Caco-2 (cell line): ENCODE data around the gene PPP2R3B. TPM values are rescaled to one million over a fixed set of nuclear protein-coding genes. Genes with fewer than 3 reads are reported as not detected.

Source experiments
- BruUV-seq: library from RNA; stranded (reverse); fragments of 400-500 nt; replicated peaks from 2 replicates; lab custom pipeline; 2021; lab: Mats Ljungman, UMichigan
- CTCF ChIA-PET: fragments of 300-600 bp; sonication (Branson Sonifier 250); formaldehyde crosslinking; loops from one replicate; lab custom pipeline; 2022; ENCODE audit warnings: antibody characterized with exemption; lab: Charles Lee
- POLR2A ChIA-PET: fragments of 300-600 bp; sonication (Branson Sonifier 250); formaldehyde crosslinking; loops from one replicate; lab custom pipeline; 2022; ENCODE audit warnings: antibody characterized with exemption; lab: Charles Lee
- DNase-seq, 2 experiments: peaks; one replicate each; pipeline versions ENCODE4 v3.0.0 to v3.0.0-alpha.2; 2020 to 2022
- H3K27me3 ChIP-seq: replicated peaks from 2 replicates; pipeline ENCODE4 v1.6.0; 2011; ENCODE audit warnings: low read length; ENCODE audit not compliant: control insufficient read depth, insufficient read depth
- H3K36me3 ChIP-seq: 2 replicates; pipeline ENCODE4 v1.5.1; 2011; ENCODE audit warnings: low read length; ENCODE audit not compliant: control insufficient read depth, insufficient read depth
- H3K4me1 ChIP-seq: fragments of 250-450 bp; sonication (Bioruptor Pico); 2 replicates; pipeline ENCODE4 v1.5.1; 2020; ENCODE audit warnings: mild to moderate bottlenecking
- H3K4me3 ChIP-seq: 2 replicates; pipeline ENCODE4 v1.5.1; 2011; ENCODE audit warnings: low read depth, mild to moderate bottlenecking, control low read depth, low read length
- H3K9me3 ChIP-seq: fragments of 250-450 bp; sonication (Bioruptor Pico); 2 replicates; pipeline ENCODE4 v1.5.1; 2020; ENCODE audit warnings: mild to moderate bottlenecking, moderate library complexity
- H3K27ac Mint-ChIP-seq: one replicate; pipeline ENCODE4 v1.8.0; 2022; ENCODE audit warnings: mixed read lengths; ENCODE audit not compliant: unreplicated experiment
- H3K27me3 Mint-ChIP-seq: one replicate; pipeline ENCODE4 v1.8.0; 2022; ENCODE audit warnings: mixed read lengths; ENCODE audit not compliant: insufficient read depth, unreplicated experiment
- H3K36me3 Mint-ChIP-seq: one replicate; pipeline ENCODE4 v1.8.0; 2022; ENCODE audit warnings: mild to moderate bottlenecking, mixed read lengths; ENCODE audit not compliant: insufficient read depth, unreplicated experiment
- H3K4me1 Mint-ChIP-seq: one replicate; pipeline ENCODE4 v1.8.0; 2022; ENCODE audit warnings: low read depth, mixed read lengths; ENCODE audit not compliant: unreplicated experiment
- H3K4me3 Mint-ChIP-seq: one replicate; pipeline ENCODE4 v1.8.0; 2022; ENCODE audit warnings: mild to moderate bottlenecking, moderate library complexity, mixed read lengths; ENCODE audit not compliant: unreplicated experiment
- H3K9me3 Mint-ChIP-seq: one replicate; pipeline ENCODE4 v1.8.0; 2022; ENCODE audit warnings: mixed read lengths; ENCODE audit not compliant: unreplicated experiment
- CTCF ChIP-seq, 2 experiments: fragments of 200-600 bp in 1 of 2; IDR thresholded peaks; 1 replicate in 1 of 2; 2 replicates in 1 of 2; pipeline versions ENCODE4 v1.5.1 to v1.8.0; 2011 to 2022; ENCODE audit warnings: antibody characterized with exemption in 1 of 2, control low read depth in 1 of 2, inconsistent platforms in 1 of 2, low read depth in 1 of 2, low read length in 1 of 2, mild to moderate bottlenecking in 1 of 2, moderate library complexity in 1 of 2; ENCODE audit not compliant: insufficient read depth in 1 of 2, severe bottlenecking in 1 of 2, unreplicated experiment in 1 of 2
- intact Hi-C: fragments of 100-400 bp; cut with micrococcal nuclease; formaldehyde crosslinking; loops from one replicate; pipeline ENCODE4 v1.10.0; 2022; ENCODE audit not compliant: unreplicated experiment
- total RNA-seq: library from RNA; stranded (reverse); gene quantifications from 2 replicates; pipeline ENCODE4 v1.2.3, GENCODE V29; 2022

PPP2R3B gene
- total RNA-seq, 1 experiment from 2014 or later = 71.3 TPM

- H3K27ac Mint-ChIP-seq = no peak overlapping the region
- ChIA-PET POLR2A (no interaction called here), CTCF (no interaction called here)
- H3K9me3 ChIP-seq = peaks cover 9% of the 10 kb centered on the region; the same call in 1 of the 2 replicates
- intact Hi-C loops = no loop called here
- H3K36me3 ChIP-seq = peaks cover 3% of the 10 kb centered on the region
- H3K4me3 ChIP-seq = no peak overlapping the region
- peaks cover 9% of the 10 kb centered on the region for H3K9me3 Mint-ChIP-seq
- no peaks in the 10 kb centered on the region for H3K27me3 Mint-ChIP-seq
- TF ChIP-seq CTCF (IDR thresholded peaks at IDR 0.05; ENCODE audit: insufficient read depth in 1 of 2, low read depth in 1 of 2, low read length in 1 of 2, severe bottlenecking in 1 of 2, unreplicated experiment in 1 of 2) = no peak
- DNase-seq = no peak
- H3K36me3 Mint-ChIP-seq = peaks cover 68% of the 10 kb centered on the region
- no peak overlapping the region for H3K4me3 Mint-ChIP-seq
- H3K27me3 ChIP-seq = no peaks in the 10 kb centered on the region
- H3K4me1 ChIP-seq = no peaks in the 10 kb centered on the region
- H3K4me1 Mint-ChIP-seq = no peaks in the 10 kb centered on the region
- no TSS peak for BruUV-seq
Observed at GRCh38 chrX:357693-358471, 28.8 kb downstream of the PPP2R3B start.

GRCh38 chrX:357035-357692 lies 29.5 kb downstream of the PPP2R3B start:
- H3K4me1 ChIP-seq = no peaks in the 10 kb centered on the region
- no peaks in the 10 kb centered on the region for H3K27me3 ChIP-seq
- CTCF ChIA-PET = no interaction called here
- Mint-ChIP-seq H3K36me3 (peaks cover 61% of the 10 kb centered on the region), H3K9me3 (peaks cover 3% of the 10 kb centered on the region), H3K4me1 (no peaks in the 10 kb centered on the region), H3K27ac (no peak overlapping the region), H3K4me3 (no peak overlapping the region), H3K27me3 (no peaks in the 10 kb centered on the region)
- H3K9me3 ChIP-seq = peaks cover 9% of the 10 kb centered on the region; the same call in 1 of the 2 replicates
- no peak for TF ChIP-seq CTCF (IDR thresholded peaks at IDR 0.05; ENCODE audit: insufficient read depth in 1 of 2, low read depth in 1 of 2, low read length in 1 of 2, severe bottlenecking in 1 of 2, unreplicated experiment in 1 of 2)
- POLR2A ChIA-PET = no interaction called here
- intact Hi-C loops = no loop called here
- no peak overlapping the region for H3K4me3 ChIP-seq
- BruUV-seq = no TSS peak
- DNase-seq = no peak
- H3K36me3 ChIP-seq = peaks cover 3% of the 10 kb centered on the region

GRCh38 chrX:356385-357034 lies 30.2 kb downstream of the PPP2R3B start:
- H3K4me3 Mint-ChIP-seq = no peak overlapping the region

More at GRCh38 chrX:356385-357034, 30.2 kb downstream of the PPP2R3B start:
- Mint-ChIP-seq H3K27ac (no peak overlapping the region), H3K9me3 (no peaks in the 10 kb centered on the region), H3K36me3 (peaks cover 55% of the 10 kb centered on the region), H3K4me1 (no peaks in the 10 kb centered on the region), H3K27me3 (no peaks in the 10 kb centered on the region)
- H3K27me3 ChIP-seq = no peaks in the 10 kb centered on the region
- H3K36me3 ChIP-seq = peaks cover 2% of the 10 kb centered on the region
- H3K4me3 ChIP-seq = no peak overlapping the region
- no peaks in the 10 kb centered on the region for H3K4me1 ChIP-seq
- no TSS peak for BruUV-seq
- DNase-seq = no peak
- no peak for TF ChIP-seq CTCF (IDR thresholded peaks at IDR 0.05; ENCODE audit: insufficient read depth in 1 of 2, low read depth in 1 of 2, low read length in 1 of 2, severe bottlenecking in 1 of 2, unreplicated experiment in 1 of 2)
- CTCF ChIA-PET = no interaction called here
- peaks cover 9% of the 10 kb centered on the region; the same call in 1 of the 2 replicates for H3K9me3 ChIP-seq
- intact Hi-C loops = no loop called here
- POLR2A ChIA-PET = no interaction called here
